Spleen (tissue), 11 donors: ENCODE data around the gene PRR16. TPM values are rescaled to one million over a fixed set of nuclear protein-coding genes. Genes with fewer than 3 reads are reported as not detected.
"Not testable (repeated sequence)": the region's sequence is repeated elsewhere in the genome, so short reads cannot be mapped to it uniquely, and the experiment has no call there.

ENCODE experiments used
- DNase-seq: peaks from one replicate; pipeline ENCODE4 v3.0.0-alpha.2; 2020
- H3K27ac ChIP-seq, 8 donors: fragments of 200-600 bp; sonication (generic) in 7 of 8; 1 replicate in 4 of 8; 2 replicates in 4 of 8; pipeline versions ENCODE4 v1.5.0 to v1.8.0; 2016 to 2021; ENCODE audit warnings: inconsistent platforms in 4 of 8, mild to moderate bottlenecking in 4 of 8, moderate library complexity in 1 of 8
- H3K27me3 ChIP-seq, 7 donors: fragments of 200-600 bp; sonication (generic) in 6 of 7; replicated peaks in 1 of 7; 1 replicate in 4 of 7; 2 replicates in 3 of 7; pipeline versions ENCODE4 v1.5.0 to v1.8.0; 2016 to 2021; ENCODE audit warnings: inconsistent platforms in 3 of 7, mild to moderate bottlenecking in 1 of 7
- H3K36me3 ChIP-seq, 6 donors: fragments of 200-600 bp; sonication (generic) in 5 of 6; 1 replicate in 4 of 6; 2 replicates in 2 of 6; pipeline versions ENCODE4 v1.5.0 to v1.8.0; 2016 to 2021; ENCODE audit warnings: inconsistent platforms in 2 of 6
- H3K4me1 ChIP-seq, 6 donors: fragments of 200-600 bp; sonication (generic) in 5 of 6; 1 replicate in 3 of 6; 2 replicates in 3 of 6; pipeline versions ENCODE4 v1.5.0 to v1.8.0; 2016 to 2021; ENCODE audit warnings: inconsistent platforms in 3 of 6
- H3K4me3 ChIP-seq, 8 donors: fragments of 200-600 bp; sonication (generic) in 7 of 8; 1 replicate in 4 of 8; 2 replicates in 4 of 8; pipeline versions ENCODE4 v1.5.0 to v1.8.0; 2016 to 2021; ENCODE audit warnings: inconsistent platforms in 4 of 8, mild to moderate bottlenecking in 4 of 8, moderate library complexity in 2 of 8
- H3K9me3 ChIP-seq, 8 donors: fragments of 200-600 bp; sonication (generic) in 7 of 8; 1 replicate in 4 of 8; 2 replicates in 4 of 8; pipeline versions ENCODE4 v1.5.0 to v1.8.0; 2016 to 2021; ENCODE audit warnings: inconsistent platforms in 4 of 8
- CTCF ChIP-seq, 11 experiments: fragments of 200-600 bp in 7 of 11; fragments of 450-650 bp in 4 of 11; sonication (generic) in 4 of 11; IDR thresholded peaks in 8 of 11; conservative IDR thresholded peaks in 3 of 11; 1 replicate in 7 of 11; 2 replicates in 4 of 11; pipeline versions ENCODE4 v1.4.0 to v1.8.0; 2016 to 2021; ENCODE audit warnings: antibody characterized with exemption in 11 of 11, inconsistent platforms in 4 of 11, mild to moderate bottlenecking in 1 of 11
- POLR2A ChIP-seq, 3 donors: fragments of 450-650 bp; IDR thresholded peaks; one replicate each; pipeline ENCODE4 v1.5.1; 2017; ENCODE audit warnings: antibody characterized with exemption in 3 of 3, mild to moderate bottlenecking in 1 of 3
- POLR2AphosphoS5 ChIP-seq, 3 donors: sonication (generic); formaldehyde crosslinking; IDR thresholded peaks; one replicate each; pipeline ENCODE4 v1.5.1; 2017; ENCODE audit warnings: antibody characterized with exemption in 3 of 3
- WGBS, 5 donors: extraction: QIAGEN DNeasy Blood & Tissue Kit in 3 of 5; methylation state at CpG; one replicate each; pipeline versions ENCODE4 v1.1.5 to v1.1.7; 2013 to 2018; 5-methylcytosine and 5-hydroxymethylcytosine counted together
- intact Hi-C: fragments of 100-400 bp; cut with DNase I; formaldehyde crosslinking; loops from one replicate; pipeline ENCODE4 v1.15.0; 2023; ENCODE audit warnings: low total_unique reads
- polyA plus RNA-seq, 3 donors: library from polyadenylated mRNA; stranded (reverse); fragments of 200-250 nt; gene quantifications; one replicate each; pipeline ENCODE4 v1.2.1, GENCODE V29; 2013
- total RNA-seq, 7 donors: library from RNA; depleted of rRNA in 3 of 7; stranded (reverse); fragments of >200 nt in 3 of 7; fragmentation: NEBNext Ultra II Directional in 4 of 7; extraction: Animal tissue kit (Norgen Biotek cat#: 25700) in 4 of 7; gene quantifications; one replicate each; pipeline versions ENCODE4 v1.1.0 to v1.2.1, GENCODE V29; 2016 to 2021
- donor health status: healthy with polysubstance abuse.
- donor health status: DM: no; HTN: no; CAD: no; lungs with moderate emphysema.
- donor health status: DM: no; HTN: no; CAD: no.
- donor health status: Bipolar disorder and iron deficiency.
- donor health status: healthy.
- donor health status: DM: no; HTN: no; CAD: no.
- donor health status: DM: yes; HTN: yes; CAD: no.

Gene PRR16
- total and polyA plus RNA-seq, 10 donors: 0.61 to 4.5 (median 2.1) TPM

- Histone ChIP-seq H3K4me3 (no peak overlapping the region), H3K27ac (no peak overlapping the region), H3K36me3 (no peaks in the 10 kb centered on the region), H3K9me3 (no peaks in the 10 kb centered on the region), H3K27me3 (no peaks in the 10 kb centered on the region), H3K4me1 (no peaks in the 10 kb centered on the region)
- no peak for DNase-seq
- TF ChIP-seq CTCF (IDR thresholded peaks at IDR 0.05 in 8 of 11, conservative IDR thresholded peaks at IDR 0.05 in 3 of 11) (no peak), POLR2A (IDR thresholded peaks at IDR 0.05) (no peak), POLR2AphosphoS5 (IDR thresholded peaks at IDR 0.05) (no peak)
- 67 to 81% (median 70%) methylated on average over 9 of the region's 9 CpGs for whole genome bisulfite sequencing, 5 donors
- intact Hi-C loops: no loop called here
Measured at GRCh38 chr5:120690621-120691407, 226.7 kb downstream of the PRR16 start.

- no peak for DNase-seq
- TF ChIP-seq CTCF (IDR thresholded peaks at IDR 0.05 in 8 of 11, conservative IDR thresholded peaks at IDR 0.05 in 3 of 11) (no peak), POLR2A (IDR thresholded peaks at IDR 0.05) (no peak), POLR2AphosphoS5 (IDR thresholded peaks at IDR 0.05) (no peak)
- Histone ChIP-seq H3K27me3 (no peaks in the 10 kb centered on the region), H3K27ac (no peak overlapping the region), H3K9me3 (no peaks in the 10 kb centered on the region), H3K4me1 (no peaks in the 10 kb centered on the region), H3K4me3 (no peak overlapping the region), H3K36me3 (no peaks in the 10 kb centered on the region)
- intact Hi-C loops: no loop called here
- 73 to 92% (median 88%) methylated on average over 2 of the region's 2 CpGs for WGBS, 5 donors
Measured at GRCh38 chr5:120692325-120692724, 228.2 kb downstream of the PRR16 start.

- H3K27ac ChIP-seq: no peak overlapping the region
- no peaks in the 10 kb centered on the region for H3K27me3 ChIP-seq
- DNase-seq: no peak
- no peak for TF ChIP-seq CTCF (IDR thresholded peaks at IDR 0.05 in 8 of 11, conservative IDR thresholded peaks at IDR 0.05 in 3 of 11)
- no peak for TF ChIP-seq POLR2AphosphoS5 (IDR thresholded peaks at IDR 0.05)
- TF ChIP-seq POLR2A (IDR thresholded peaks at IDR 0.05): no peak
- no peaks in the 10 kb centered on the region for H3K9me3 ChIP-seq
- H3K4me3 ChIP-seq: no peak overlapping the region
- 73 to 81% (median 80%) methylated on average over 4 of the region's 4 CpGs for WGBS, 5 donors
- intact Hi-C loops: no loop called here
- no peaks in the 10 kb centered on the region for H3K4me1 ChIP-seq
- H3K36me3 ChIP-seq: no peaks in the 10 kb centered on the region
Measured at GRCh38 chr5:120695368-120695880, 231.3 kb downstream of the PRR16 start.

- H3K36me3 ChIP-seq: no peaks in the 10 kb centered on the region
- no peak for DNase-seq
- 67 to 89% (median 82%) methylated on average over 4 of the region's 4 CpGs for WGBS, 5 donors
- H3K9me3 ChIP-seq: no peaks in the 10 kb centered on the region
- H3K27me3 ChIP-seq: no peaks in the 10 kb centered on the region
- TF ChIP-seq CTCF (IDR thresholded peaks at IDR 0.05 in 8 of 11, conservative IDR thresholded peaks at IDR 0.05 in 3 of 11) (no peak), POLR2A (IDR thresholded peaks at IDR 0.05) (no peak), POLR2AphosphoS5 (IDR thresholded peaks at IDR 0.05) (no peak)
- intact Hi-C loops: no loop called here
- no peak overlapping the region for H3K4me3 ChIP-seq
- H3K27ac ChIP-seq: no peak overlapping the region
- no peaks in the 10 kb centered on the region for H3K4me1 ChIP-seq
Measured at GRCh38 chr5:120697147-120697546, 233.0 kb downstream of the PRR16 start.

GRCh38 chr5:120697670-120698327 lies 233.7 kb downstream of the PRR16 start:
- 76 to 82% (median 78%) methylated on average over 10 to 13 of the region's 13 CpGs for WGBS, 5 donors

GRCh38 chr5:120700653-120701052 lies 236.6 kb downstream of the PRR16 start:
- H3K4me1 ChIP-seq, H3K36me3 ChIP-seq, H3K27me3 ChIP-seq, H3K27ac ChIP-seq, H3K9me3 ChIP-seq, H3K4me3 ChIP-seq, intact Hi-C loops, DNase-seq: not testable (repeated sequence)
- WGBS, 5 donors: 84 to 93% (median 90%) methylated on average over 10 to 12 of the region's 12 CpGs

More at GRCh38 chr5:120697670-120698327, 233.7 kb downstream of the PRR16 start:
- H3K27me3 ChIP-seq, intact Hi-C loops, H3K9me3 ChIP-seq, DNase-seq, H3K27ac ChIP-seq, H3K36me3 ChIP-seq, H3K4me1 ChIP-seq, H3K4me3 ChIP-seq: not testable (repeated sequence)
